ENCODE results near the gene TMEM156. TPM values are rescaled to one million over a fixed set of nuclear protein-coding genes. Genes with fewer than 3 reads are reported as not detected.

The TMEM156 gene
- total and polyA plus RNA-seq, 4 donors: 0.58 to 0.70 (median 0.64) TPM

DNA sequence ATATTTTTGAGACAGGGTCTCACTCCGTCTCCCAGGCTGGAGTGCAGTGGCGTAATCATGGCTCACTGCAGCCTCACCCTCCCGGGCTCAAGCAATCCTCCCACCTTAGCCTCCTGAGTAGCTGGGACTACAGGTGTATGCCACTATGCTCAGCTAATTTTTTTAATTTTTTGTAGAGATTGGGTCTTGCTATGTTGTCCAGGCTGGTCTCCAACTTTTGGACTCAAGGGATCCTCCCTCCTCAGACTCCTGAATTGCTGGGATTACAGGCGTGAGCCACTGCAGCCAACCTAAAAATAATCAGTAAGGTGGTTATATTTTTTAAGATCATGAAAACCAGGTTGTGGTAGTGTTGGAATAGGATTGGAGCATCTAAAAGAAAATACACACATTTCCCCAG lies 38.1 kb downstream of the TMEM156 start:
- H3K27me3 ChIP-seq (ENCODE audit: control insufficient read depth in 4 of 4, insufficient read depth in 4 of 4, low read length in 3 of 4): no peaks in the 10 kb centered on the region
- H3K4me1 ChIP-seq (ENCODE audit: control insufficient read depth in 4 of 4, insufficient read depth in 4 of 4, low read length in 3 of 4): peaks cover 2 to 15% (median 4%) of the 10 kb centered on the region in 4 donors
- no peak for DNase-seq (ENCODE audit: low spot score)
- H3K4me3 ChIP-seq (ENCODE audit: low read depth in 1 of 3, low read length in 3 of 3): no peak overlapping the region
- no peaks in the 10 kb centered on the region for H3K9me3 ChIP-seq (ENCODE audit: control insufficient read depth in 4 of 4, low read length in 3 of 4)
- TF ChIP-seq, protein P1, sequence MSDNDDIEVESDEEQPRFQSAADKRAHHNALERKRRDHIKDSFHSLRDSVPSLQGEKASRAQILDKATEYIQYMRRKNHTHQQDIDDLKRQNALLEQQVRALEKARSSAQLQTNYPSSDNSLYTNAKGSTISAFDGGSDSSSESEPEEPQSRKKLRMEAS (IDR thresholded peaks at IDR 0.05): no peak
- no peak for TF ChIP-seq RXRA (IDR thresholded peaks at IDR 0.05)
- TF ChIP-seq FOXA2 (IDR thresholded peaks at IDR 0.05): no peak
- TF ChIP-seq, protein P2, sequence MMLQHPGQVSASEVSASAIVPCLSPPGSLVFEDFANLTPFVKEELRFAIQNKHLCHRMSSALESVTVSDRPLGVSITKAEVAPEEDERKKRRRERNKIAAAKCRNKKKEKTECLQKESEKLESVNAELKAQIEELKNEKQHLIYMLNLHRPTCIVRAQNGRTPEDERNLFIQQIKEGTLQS (IDR thresholded peaks at IDR 0.05): no peak
- TF ChIP-seq, protein P3, sequence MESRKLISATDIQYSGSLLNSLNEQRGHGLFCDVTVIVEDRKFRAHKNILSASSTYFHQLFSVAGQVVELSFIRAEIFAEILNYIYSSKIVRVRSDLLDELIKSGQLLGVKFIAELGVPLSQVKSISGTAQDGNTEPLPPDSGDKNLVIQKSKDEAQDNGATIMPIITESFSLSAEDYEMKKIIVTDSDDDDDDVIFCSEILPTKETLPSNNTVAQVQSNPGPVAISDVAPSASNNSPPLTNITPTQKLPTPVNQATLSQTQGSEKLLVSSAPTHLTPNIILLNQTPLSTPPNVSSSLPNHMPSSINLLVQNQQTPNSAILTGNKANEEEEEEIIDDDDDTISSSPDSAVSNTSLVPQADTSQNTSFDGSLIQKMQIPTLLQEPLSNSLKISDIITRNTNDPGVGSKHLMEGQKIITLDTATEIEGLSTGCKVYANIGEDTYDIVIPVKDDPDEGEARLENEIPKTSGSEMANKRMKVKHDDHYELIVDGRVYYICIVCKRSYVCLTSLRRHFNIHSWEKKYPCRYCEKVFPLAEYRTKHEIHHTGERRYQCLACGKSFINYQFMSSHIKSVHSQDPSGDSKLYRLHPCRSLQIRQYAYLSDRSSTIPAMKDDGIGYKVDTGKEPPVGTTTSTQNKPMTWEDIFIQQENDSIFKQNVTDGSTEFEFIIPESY (IDR thresholded peaks at IDR 0.05): no peak
- TF ChIP-seq TAF1 (conservative IDR thresholded peaks at IDR 0.05): no peak
- TF ChIP-seq, protein P4, sequence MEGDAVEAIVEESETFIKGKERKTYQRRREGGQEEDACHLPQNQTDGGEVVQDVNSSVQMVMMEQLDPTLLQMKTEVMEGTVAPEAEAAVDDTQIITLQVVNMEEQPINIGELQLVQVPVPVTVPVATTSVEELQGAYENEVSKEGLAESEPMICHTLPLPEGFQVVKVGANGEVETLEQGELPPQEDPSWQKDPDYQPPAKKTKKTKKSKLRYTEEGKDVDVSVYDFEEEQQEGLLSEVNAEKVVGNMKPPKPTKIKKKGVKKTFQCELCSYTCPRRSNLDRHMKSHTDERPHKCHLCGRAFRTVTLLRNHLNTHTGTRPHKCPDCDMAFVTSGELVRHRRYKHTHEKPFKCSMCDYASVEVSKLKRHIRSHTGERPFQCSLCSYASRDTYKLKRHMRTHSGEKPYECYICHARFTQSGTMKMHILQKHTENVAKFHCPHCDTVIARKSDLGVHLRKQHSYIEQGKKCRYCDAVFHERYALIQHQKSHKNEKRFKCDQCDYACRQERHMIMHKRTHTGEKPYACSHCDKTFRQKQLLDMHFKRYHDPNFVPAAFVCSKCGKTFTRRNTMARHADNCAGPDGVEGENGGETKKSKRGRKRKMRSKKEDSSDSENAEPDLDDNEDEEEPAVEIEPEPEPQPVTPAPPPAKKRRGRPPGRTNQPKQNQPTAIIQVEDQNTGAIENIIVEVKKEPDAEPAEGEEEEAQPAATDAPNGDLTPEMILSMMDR (IDR thresholded peaks at IDR 0.05; ENCODE audit: low read depth, low read length, missing input control): no peak
- TF ChIP-seq SP1 (IDR thresholded peaks at IDR 0.05): no peak
- no peak for TF ChIP-seq JUND (IDR thresholded peaks at IDR 0.05)
- TF ChIP-seq RAD21 (IDR thresholded peaks at IDR 0.05): no peak
- H3K9ac ChIP-seq (ENCODE audit: low read depth in 1 of 2, low read length in 2 of 2): no peak overlapping the region
- no peak overlapping the region for H3K27ac ChIP-seq (ENCODE audit: low read depth in 1 of 2, low read length in 2 of 2)
- H3K36me3 ChIP-seq (ENCODE audit: control insufficient read depth in 4 of 4, insufficient read depth in 3 of 4, low read depth in 1 of 4, low read length in 3 of 4): no peaks in the 10 kb centered on the region
- WGBS: 94% methylated on average over 4 of the region's 4 CpGs

GRCh38 chr4:38993683-38994082 lies 38.5 kb downstream of the TMEM156 start:
- Histone ChIP-seq H3K9ac (ENCODE audit: low read depth in 1 of 2, low read length in 2 of 2) (no peak overlapping the region), H3K9me3 (ENCODE audit: control insufficient read depth in 4 of 4, low read length in 3 of 4) (no peaks in the 10 kb centered on the region), H3K36me3 (ENCODE audit: control insufficient read depth in 4 of 4, insufficient read depth in 3 of 4, low read depth in 1 of 4, low read length in 3 of 4) (no peaks in the 10 kb centered on the region), H3K27ac (ENCODE audit: low read depth in 1 of 2, low read length in 2 of 2) (no peak overlapping the region), H3K4me1 (ENCODE audit: control insufficient read depth in 4 of 4, insufficient read depth in 4 of 4, low read length in 3 of 4) (peaks cover 2 to 17% (median 4%) of the 10 kb centered on the region in 4 donors), H3K4me3 (ENCODE audit: low read depth in 1 of 3, low read length in 3 of 3) (no peak overlapping the region), H3K27me3 (ENCODE audit: control insufficient read depth in 4 of 4, insufficient read depth in 4 of 4, low read length in 3 of 4) (no peaks in the 10 kb centered on the region)
- DNase-seq (ENCODE audit: low spot score): no peak
- peak in 1 of 2 donors; percentile 19 for TF ChIP-seq RXRA (IDR thresholded peaks at IDR 0.05)
- TF ChIP-seq, protein P4 (IDR thresholded peaks at IDR 0.05; ENCODE audit: low read depth, low read length, missing input control): peak; percentile 66
- peak; percentile 91 for TF ChIP-seq YY1 (IDR thresholded peaks at IDR 0.05)
- peak; percentile 87 to 92 for TF ChIP-seq RAD21 (IDR thresholded peaks at IDR 0.05)
- TF ChIP-seq HNF4A (conservative IDR thresholded peaks at IDR 0.05): peak in 1 of 2 donors; percentile 19
- TF ChIP-seq, protein P3 (IDR thresholded peaks at IDR 0.05): no peak
- TF ChIP-seq FOXA1 (IDR thresholded peaks at IDR 0.05): no peak
- 56% methylated on average over 3 of the region's 3 CpGs for WGBS
